ENCODE results near the gene PPARGC1A. TPM values are rescaled to one million over a fixed set of nuclear protein-coding genes. Genes with fewer than 3 reads are reported as not detected.

The PPARGC1A gene
- total and polyA plus RNA-seq, 12 donors, result 11.8 to 200 (median 102) TPM

DNA sequence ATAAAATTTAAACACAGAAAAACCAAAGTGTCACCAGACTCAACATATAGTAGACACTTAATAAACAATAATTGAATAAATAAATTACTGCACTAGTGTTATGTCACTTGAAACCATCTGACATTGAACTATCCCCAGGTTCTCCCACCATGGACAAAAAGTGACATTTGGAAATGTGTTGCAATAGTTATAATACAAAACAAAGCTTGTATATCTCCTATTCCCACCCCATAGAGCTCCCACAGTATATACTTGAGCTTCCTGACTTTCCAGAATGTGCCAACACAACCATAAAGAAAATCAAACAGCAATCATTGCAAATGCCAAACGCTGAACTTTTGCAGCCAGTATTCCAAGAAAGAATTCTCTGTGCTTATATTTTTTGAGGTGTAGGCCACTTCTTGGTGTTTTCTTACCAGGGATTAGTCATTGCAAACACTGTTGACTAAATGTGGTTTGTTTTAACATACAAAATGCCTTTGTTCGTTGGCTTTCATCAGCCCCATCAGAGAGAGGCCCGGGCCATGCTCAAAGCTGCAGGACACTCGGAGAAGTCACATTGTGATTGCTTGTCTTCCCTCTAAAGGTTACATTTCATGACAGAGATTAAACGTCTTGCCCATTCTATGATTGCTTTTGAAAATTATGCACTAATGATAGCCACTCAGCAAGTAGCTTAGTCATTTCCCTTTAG, 33.8 kb downstream of the PPARGC1A start:
- intact Hi-C loops (cut with DNase I), result no loop called here
- Histone ChIP-seq H3K9me3 (no peaks in the 10 kb centered on the region), H3K4me3 (no peak overlapping the region), H3K4me1 (peaks cover 4 to 68% (median 24%) of the 10 kb centered on the region in 9 donors), H3K36me3 (no peaks in the 10 kb centered on the region), H3K27ac (peak overlapping the region in 8 of 10 donors; percentile 17 to 81 (median 42)), H3K27me3 (no peaks in the 10 kb centered on the region)
- peak in 1 of 8 donors; percentile 43 for ATAC-seq
- DNase-seq, result no peak
- WGBS, 2 donors, result 45 to 59% methylated on average over 5 of the region's 5 CpGs
- TF ChIP-seq, protein P1, sequence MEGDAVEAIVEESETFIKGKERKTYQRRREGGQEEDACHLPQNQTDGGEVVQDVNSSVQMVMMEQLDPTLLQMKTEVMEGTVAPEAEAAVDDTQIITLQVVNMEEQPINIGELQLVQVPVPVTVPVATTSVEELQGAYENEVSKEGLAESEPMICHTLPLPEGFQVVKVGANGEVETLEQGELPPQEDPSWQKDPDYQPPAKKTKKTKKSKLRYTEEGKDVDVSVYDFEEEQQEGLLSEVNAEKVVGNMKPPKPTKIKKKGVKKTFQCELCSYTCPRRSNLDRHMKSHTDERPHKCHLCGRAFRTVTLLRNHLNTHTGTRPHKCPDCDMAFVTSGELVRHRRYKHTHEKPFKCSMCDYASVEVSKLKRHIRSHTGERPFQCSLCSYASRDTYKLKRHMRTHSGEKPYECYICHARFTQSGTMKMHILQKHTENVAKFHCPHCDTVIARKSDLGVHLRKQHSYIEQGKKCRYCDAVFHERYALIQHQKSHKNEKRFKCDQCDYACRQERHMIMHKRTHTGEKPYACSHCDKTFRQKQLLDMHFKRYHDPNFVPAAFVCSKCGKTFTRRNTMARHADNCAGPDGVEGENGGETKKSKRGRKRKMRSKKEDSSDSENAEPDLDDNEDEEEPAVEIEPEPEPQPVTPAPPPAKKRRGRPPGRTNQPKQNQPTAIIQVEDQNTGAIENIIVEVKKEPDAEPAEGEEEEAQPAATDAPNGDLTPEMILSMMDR (IDR thresholded peaks at IDR 0.05), result no peak

- intact Hi-C loops (cut with DNase I), result no loop called here
- peaks cover 4 to 70% (median 24%) of the 10 kb centered on the region in 9 donors for H3K4me1 ChIP-seq
- TF ChIP-seq, protein P1 (IDR thresholded peaks at IDR 0.05), result no peak
- 29 to 34% methylated on average over 4 of the region's 4 CpGs for WGBS, 2 donors
- peak in 7 of 8 donors; percentile 41 to 81 (median 65) for ATAC-seq
- no peak overlapping the region for H3K4me3 ChIP-seq
- H3K9me3 ChIP-seq, result no peaks in the 10 kb centered on the region
- H3K36me3 ChIP-seq, result no peaks in the 10 kb centered on the region
- DNase-seq, result no peak
- H3K27me3 ChIP-seq, result no peaks in the 10 kb centered on the region
- H3K27ac ChIP-seq, result peak overlapping the region; percentile 32 to 81 (median 66)
Measured at GRCh38 chr4:23853986-23854660, 35.7 kb downstream of the PPARGC1A start.

GRCh38 chr4:23851464-23851863, 38.4 kb downstream of the PPARGC1A start:
- intact Hi-C loops (cut with DNase I), result no loop called here
- Histone ChIP-seq H3K4me3 (no peak overlapping the region), H3K36me3 (no peaks in the 10 kb centered on the region), H3K27ac (peak overlapping the region in 5 of 10 donors; percentile 49 to 81 (median 75)), H3K27me3 (no peaks in the 10 kb centered on the region), H3K4me1 (peaks cover 0 to 61% (median 19%) of the 10 kb centered on the region in 9 donors), H3K9me3 (no peaks in the 10 kb centered on the region)
- peak in 2 of 8 donors; percentile 45 to 68 for ATAC-seq
- WGBS, 2 donors, result 45 to 56% methylated on average over 2 of the region's 2 CpGs
- TF ChIP-seq, protein P1 (IDR thresholded peaks at IDR 0.05), result no peak
- DNase-seq, result no peak

- intact Hi-C loops (cut with DNase I), result no loop called here
- 83 to 89% methylated on average over 2 of the region's 2 CpGs for WGBS, 2 donors
- no peaks in the 10 kb centered on the region for H3K9me3 ChIP-seq
- no peaks in the 10 kb centered on the region for H3K36me3 ChIP-seq
- TF ChIP-seq, protein P1 (IDR thresholded peaks at IDR 0.05), result no peak
- peaks cover 0 to 44% (median 0%) of the 10 kb centered on the region in 9 donors for H3K4me1 ChIP-seq
- no peak overlapping the region for H3K4me3 ChIP-seq
- ATAC-seq (no peak), DNase-seq (no peak)
- peak overlapping the region in 3 of 10 donors; percentile 6 to 44 (median 16) for H3K27ac ChIP-seq
- no peaks in the 10 kb centered on the region for H3K27me3 ChIP-seq
Measured at GRCh38 chr4:23847158-23847557, 42.7 kb downstream of the PPARGC1A start.
